Measurements from ENCODE around the gene CCP110. TPM values are rescaled to one million over a fixed set of nuclear protein-coding genes. Genes with fewer than 3 reads are reported as not detected.
A peak's percentile ranks its signal among the peaks of the same experiment; 100 is the strongest.

The CCP110 gene
- total RNA-seq, 1 experiment from 2014 or later: 21.6 TPM

GRCh38 chr16:19524616-19525384, 1.1 kb downstream of the CCP110 start:
- H3K4me1 ChIP-seq (ENCODE audit: insufficient read depth, low read length): 0 out of 2 replicates have a peak, but pooled peaks cover 3% of the 10 kb centered on the region
- no peak overlapping the region for H4K5ac ChIP-seq (ENCODE audit: insufficient read length, low read depth, low read length)
- Mint-ChIP-seq H3K4me3 (peak overlapping the region; percentile 91 to 96), H3K4me1 (peaks cover 40 to 42% of the 10 kb centered on the region in 2 experiments), H3K9me3 (no peaks in the 10 kb centered on the region), H3K27me3 (ENCODE audit: low read depth) (no peaks in the 10 kb centered on the region), H3K36me3 (ENCODE audit: insufficient read depth in 1 of 3, low read depth in 3 of 3) (peaks cover 1 to 12% (median 11%) of the 10 kb centered on the region in 3 experiments; a peak in 5 of 7 replicates), H3K27ac (peak overlapping the region in 2 of 3 experiments; percentile 91 to 94; a peak in 5 of 7 replicates)
- H3T11ph ChIP-seq (ENCODE audit: low read length): no peak overlapping the region
- H2AK5ac ChIP-seq (ENCODE audit: insufficient read length, low read length): no peak overlapping the region
- peaks cover 7% of the 10 kb centered on the region; the same call in 1 of the 2 replicates for H3K79me2 ChIP-seq (ENCODE audit: insufficient read depth, low read length)
- H3K4ac ChIP-seq (ENCODE audit: low read depth, low read length): no peak overlapping the region
- H3K9ac ChIP-seq (ENCODE audit: extremely low read depth, insufficient read length, low read length): peak overlapping the region; percentile 71
- H3K23ac ChIP-seq (ENCODE audit: insufficient read length, low read depth, low read length): no peak overlapping the region
- no peak overlapping the region for H2BK15ac ChIP-seq (ENCODE audit: low read depth, low read length)
- WGBS (ENCODE audit: extremely low coverage, insufficient read length, low lambda C conversion rate): no CpG with 5 or more reads among the region's 19 CpGs
- no peak overlapping the region for H4K91ac ChIP-seq (ENCODE audit: insufficient read length, low read depth, low read length)
- H2BK12ac ChIP-seq (ENCODE audit: insufficient read length, low read depth, low read length): no peak overlapping the region
- no peaks in the 10 kb centered on the region for H3K79me1 ChIP-seq (ENCODE audit: insufficient read depth, low read depth, low read length, poor library complexity, severe bottlenecking)
- no peak overlapping the region for H3K18ac ChIP-seq (ENCODE audit: insufficient read length, low read depth, low read length)
- no peaks in the 10 kb centered on the region for H3K27me3 ChIP-seq (ENCODE audit: insufficient read depth, low read length)
- H2BK120ac ChIP-seq (ENCODE audit: low read depth, low read length, poor library complexity, severe bottlenecking): no peak overlapping the region
- H2AFZ ChIP-seq (ENCODE audit: low read length): peak overlapping the region; percentile 11
- H2BK20ac ChIP-seq (ENCODE audit: low read depth, low read length, poor library complexity, severe bottlenecking): no peak overlapping the region
- DNase-seq: no peak
- H3K56ac ChIP-seq (ENCODE audit: insufficient read length, low read depth, low read length): no peak overlapping the region
- H2BK5ac ChIP-seq (ENCODE audit: insufficient read length, low read length): no peak overlapping the region
- no peaks in the 10 kb centered on the region for H3K9me3 ChIP-seq (ENCODE audit: control insufficient read depth, low read depth, low read length)
- H3K4me2 ChIP-seq (ENCODE audit: insufficient read depth, insufficient read length, low read length): peak overlapping the region; percentile 100
- H3K27ac ChIP-seq (ENCODE audit: insufficient read length, low read depth, low read length): no peak overlapping the region
- no peak overlapping the region for H3K14ac ChIP-seq (ENCODE audit: insufficient read depth, low read length)
- TF ChIP-seq CTCF (conservative IDR thresholded peaks at IDR 0.05): no peak
- no peak overlapping the region for H4K8ac ChIP-seq (replicated peaks; ENCODE audit: insufficient read length, low read depth, low read length)
- H4K20me1 ChIP-seq (ENCODE audit: control insufficient read depth, insufficient read depth, insufficient read length): no peaks in the 10 kb centered on the region
- peaks cover 18% of the 10 kb centered on the region for H3K23me2 ChIP-seq (ENCODE audit: insufficient read length, low read depth, low read length, poor library complexity, severe bottlenecking)

Measured in H9 (cell line).